ENCODE results near the gene AHRR. TPM values are rescaled to one million over a fixed set of nuclear protein-coding genes. Genes with fewer than 3 reads are reported as not detected.

Gene AHRR
- total RNA-seq, 1 experiment from 2014 or later = 2.2 TPM

- no CpG with 5 or more reads among the region's 18 CpGs for WGBS (ENCODE audit: extremely low coverage, insufficient read length, low lambda C conversion rate)
- no peak overlapping the region for H3K4me3 Mint-ChIP-seq
- Histone ChIP-seq H3K4me1 (ENCODE audit: insufficient read depth, low read length) (no peaks in the 10 kb centered on the region; the same call in 1 of the 2 replicates), H2AK5ac (ENCODE audit: insufficient read length, low read length) (no peak overlapping the region), H4K8ac (replicated peaks; ENCODE audit: insufficient read length, low read depth, low read length) (no peak overlapping the region), H3K23me2 (ENCODE audit: insufficient read length, low read depth, low read length, poor library complexity, severe bottlenecking) (peaks cover 11% of the 10 kb centered on the region), H3K4me2 (ENCODE audit: insufficient read depth, insufficient read length, low read length) (no peak overlapping the region), H2BK20ac (ENCODE audit: low read depth, low read length, poor library complexity, severe bottlenecking) (no peak overlapping the region), H3K79me2 (ENCODE audit: insufficient read depth, low read length) (no peaks in the 10 kb centered on the region), H3K27me3 (ENCODE audit: insufficient read depth, low read length) (peaks cover 27% of the 10 kb centered on the region; the same call in 1 of the 2 replicates), H3K9me3 (ENCODE audit: control insufficient read depth, low read depth, low read length) (no peaks in the 10 kb centered on the region), H3K27ac (ENCODE audit: insufficient read length, low read depth, low read length) (no peak overlapping the region), H2AFZ (ENCODE audit: low read length) (no peak overlapping the region), H2BK120ac (ENCODE audit: low read depth, low read length, poor library complexity, severe bottlenecking) (no peak overlapping the region), H2BK5ac (ENCODE audit: insufficient read length, low read length) (no peak overlapping the region), H3K23ac (ENCODE audit: insufficient read length, low read depth, low read length) (no peak overlapping the region), H3K14ac (ENCODE audit: insufficient read depth, low read length) (no peak overlapping the region), H2BK15ac (ENCODE audit: low read depth, low read length) (no peak overlapping the region), H3K9ac (ENCODE audit: extremely low read depth, insufficient read length, low read length) (no peak overlapping the region), H3K56ac (ENCODE audit: insufficient read length, low read depth, low read length) (no peak overlapping the region), H3K79me1 (ENCODE audit: insufficient read depth, low read depth, low read length, poor library complexity, severe bottlenecking) (no peaks in the 10 kb centered on the region), H4K5ac (ENCODE audit: insufficient read length, low read depth, low read length) (no peak overlapping the region), H4K91ac (ENCODE audit: insufficient read length, low read depth, low read length) (no peak overlapping the region), H4K20me1 (ENCODE audit: control insufficient read depth, insufficient read depth, insufficient read length) (no peaks in the 10 kb centered on the region), H2BK12ac (ENCODE audit: insufficient read length, low read depth, low read length) (no peak overlapping the region), H3K18ac (ENCODE audit: insufficient read length, low read depth, low read length) (no peak overlapping the region), H3K4ac (ENCODE audit: low read depth, low read length) (no peak overlapping the region), H3T11ph (ENCODE audit: low read length) (no peak overlapping the region)
- no peak for DNase-seq
- peaks cover 53% of the 10 kb centered on the region for H3K27me3 Mint-ChIP-seq (ENCODE audit: low read depth)
- no peak for TF ChIP-seq CTCF (conservative IDR thresholded peaks at IDR 0.05)
- H3K9me3 Mint-ChIP-seq = peaks cover 0 to 2% of the 10 kb centered on the region in 2 experiments; a peak in 1 of 5 replicates
- peaks cover 13 to 18% of the 10 kb centered on the region in 2 experiments for H3K4me1 Mint-ChIP-seq
- H3K36me3 Mint-ChIP-seq (ENCODE audit: insufficient read depth in 1 of 3, low read depth in 3 of 3) = peaks cover 2 to 15% (median 8%) of the 10 kb centered on the region in 3 experiments; a peak in 6 of 7 replicates
- no peak overlapping the region for H3K27ac Mint-ChIP-seq
These were observed 2.4 kb upstream of the AHRR start for GRCh38 chr5:318931-319601.
